ENCODE data around the gene SLC24A3. TPM values are rescaled to one million over a fixed set of nuclear protein-coding genes. Genes with fewer than 3 reads are reported as not detected.

Gene SLC24A3
- total and polyA plus RNA-seq, 2 of the 13 experiments (the other 11 are each of a cell fraction or from before 2014, with no cell fraction given), result not detected

GRCh38 chr20:19661717-19662636, 449.5 kb downstream of the SLC24A3 start (continued):
- TF ChIP-seq RFX3 (CRISPR knock-in tag; IDR thresholded peaks at IDR 0.05) (no peak), ZNF251 (CRISPR knock-in tag; IDR thresholded peaks at IDR 0.05) (no peak), ZNF609 (CRISPR knock-in tag; IDR thresholded peaks at IDR 0.05; ENCODE audit: borderline replicate concordance) (no peak), ZNF672 (CRISPR knock-in tag; IDR thresholded peaks at IDR 0.05) (no peak), PATZ1 (CRISPR knock-in tag; IDR thresholded peaks at IDR 0.05) (peak; percentile 30; the same call in 1 of the 2 replicates), HNRNPK (IDR thresholded peaks at IDR 0.05; ENCODE audit: low read depth, low read length, poor library complexity, severe bottlenecking) (no peak), ZNF280D (CRISPR knock-in tag; IDR thresholded peaks at IDR 0.05) (no peak), NKX3-1 (CRISPR knock-in tag; IDR thresholded peaks at IDR 0.05) (no peak), KLF15 (CRISPR knock-in tag; IDR thresholded peaks at IDR 0.05; ENCODE audit: borderline replicate concordance) (no peak), SIX4 (CRISPR knock-in tag; IDR thresholded peaks at IDR 0.05) (no peak), KAT2B (IDR thresholded peaks at IDR 0.05; ENCODE audit: borderline replicate concordance, low read depth, low read length) (no peak), CREB3 (CRISPR knock-in tag; IDR thresholded peaks at IDR 0.05) (no peak), ZNF720 (CRISPR knock-in tag; IDR thresholded peaks at IDR 0.05) (no peak), SMC3 (IDR thresholded peaks at IDR 0.05; ENCODE audit: low read length) (peak; percentile 98), MEIS2 (CRISPR knock-in tag; IDR thresholded peaks at IDR 0.05) (no peak), ZNF747 (CRISPR knock-in tag; IDR thresholded peaks at IDR 0.05; ENCODE audit: borderline replicate concordance) (0 out of 2 replicates have a peak, but pooled peaks have one; percentile 73), ZNF501 (CRISPR knock-in tag; IDR thresholded peaks at IDR 0.05) (peak; percentile 58; the same call in 1 of the 2 replicates), ZNF713 (CRISPR knock-in tag; IDR thresholded peaks at IDR 0.05) (no peak), RFXANK (CRISPR knock-in tag; IDR thresholded peaks at IDR 0.05) (no peak)
